OCI-LY1 (cell line): Measurements from ENCODE around the gene KRTAP25-1.

ENCODE experiments used
- H2AFZ ChIP-seq: fragments of 200-600 bp; sonication (generic), shearing (Covaris generic); 2 replicates; pipeline ENCODE4 v1.6.0; 2014; ENCODE audit warnings: antibody characterized with exemption, mild to moderate bottlenecking, low read length
- H3F3A ChIP-seq: fragments of 200-600 bp; sonication (generic), shearing (Covaris generic); 2 replicates; pipeline ENCODE4 v1.6.0; 2014; ENCODE audit warnings: mild to moderate bottlenecking, antibody characterized with exemption, low read length, moderate library complexity; ENCODE audit not compliant: insufficient read depth
- H3K27ac ChIP-seq: fragments of 200-600 bp; sonication (generic); 2 replicates; pipeline ENCODE4 v1.5.1; 2014; ENCODE audit warnings: low read length, mixed run types, mild to moderate bottlenecking, low read depth; ENCODE audit not compliant: poor library complexity, severe bottlenecking
- H3K27me3 ChIP-seq: fragments of 200-600 bp; sonication (generic); 2 replicates; pipeline ENCODE4 v1.6.0; 2014; ENCODE audit warnings: antibody characterized with exemption, mild to moderate bottlenecking, low read length, moderate library complexity; ENCODE audit not compliant: insufficient read depth
- H3K36me3 ChIP-seq: fragments of 200-600 bp; sonication (generic); 2 replicates; pipeline ENCODE4 v1.6.1; 2014; ENCODE audit warnings: mild to moderate bottlenecking, antibody characterized with exemption, low read length, moderate library complexity, mixed read lengths; ENCODE audit not compliant: insufficient read depth
- H3K4me1 ChIP-seq: fragments of 200-600 bp; sonication (generic); 2 replicates; pipeline ENCODE4 v1.5.1; 2014; ENCODE audit warnings: mild to moderate bottlenecking, low read length, moderate library complexity; ENCODE audit not compliant: insufficient read depth, severe bottlenecking
- H3K4me2 ChIP-seq: fragments of 200-600 bp; sonication (generic), shearing (Covaris generic); 2 replicates; pipeline ENCODE4 v1.6.1; 2014; ENCODE audit warnings: low read length
- H3K4me3 ChIP-seq: fragments of 200-600 bp; sonication (generic); 2 replicates; pipeline ENCODE4 v1.5.1; 2014; ENCODE audit warnings: low read length, low read depth, mild to moderate bottlenecking, mixed read lengths; ENCODE audit not compliant: poor library complexity, severe bottlenecking
- H3K79me2 ChIP-seq: fragments of 200-600 bp; shearing (Covaris generic); 2 replicates; pipeline ENCODE4 v1.6.1; 2016; ENCODE audit warnings: mixed run types, low read length, mixed read lengths; ENCODE audit not compliant: insufficient read depth
- H3K9ac ChIP-seq: fragments of 200-600 bp; sonication (generic), shearing (Covaris generic); 2 replicates; pipeline ENCODE4 v1.6.1; 2014; ENCODE audit warnings: mild to moderate bottlenecking, low read length, mixed read lengths
- H3K9me2 ChIP-seq: fragments of 200-600 bp; sonication (generic), shearing (Covaris generic); 2 replicates; pipeline ENCODE4 v1.6.1; 2014; ENCODE audit warnings: low read depth, mild to moderate bottlenecking, low read length, mixed read lengths
- H3K9me3 ChIP-seq: fragments of 200-600 bp; shearing (Covaris generic); 2 replicates; pipeline ENCODE4 v1.6.1; 2014; ENCODE audit warnings: low read length, mixed read lengths
- H4K20me1 ChIP-seq: fragments of 200-600 bp; sonication (generic), shearing (Covaris generic); 2 replicates; pipeline ENCODE4 v1.6.0; 2016; ENCODE audit warnings: mild to moderate bottlenecking, low read length; ENCODE audit not compliant: insufficient read depth
- EZH2 ChIP-seq: fragments of 200-600 bp; sonication (generic), shearing (Covaris generic); IDR thresholded peaks from 2 replicates; pipeline ENCODE4 v1.8.0; 2017; ENCODE audit warnings: borderline replicate concordance, mixed run types, mild to moderate bottlenecking, antibody characterized with exemption, low read length, moderate library complexity, mixed read lengths
- TF ChIP-seq, protein P1 (sequence below): fragments of 200-600 bp; sonication (generic), shearing (Covaris generic); IDR thresholded peaks from 2 replicates; pipeline ENCODE4 v1.5.1; 2017; ENCODE audit warnings: mild to moderate bottlenecking, antibody characterized with exemption, low read length, moderate library complexity, mixed read lengths

The KRTAP25-1 gene

DNA sequence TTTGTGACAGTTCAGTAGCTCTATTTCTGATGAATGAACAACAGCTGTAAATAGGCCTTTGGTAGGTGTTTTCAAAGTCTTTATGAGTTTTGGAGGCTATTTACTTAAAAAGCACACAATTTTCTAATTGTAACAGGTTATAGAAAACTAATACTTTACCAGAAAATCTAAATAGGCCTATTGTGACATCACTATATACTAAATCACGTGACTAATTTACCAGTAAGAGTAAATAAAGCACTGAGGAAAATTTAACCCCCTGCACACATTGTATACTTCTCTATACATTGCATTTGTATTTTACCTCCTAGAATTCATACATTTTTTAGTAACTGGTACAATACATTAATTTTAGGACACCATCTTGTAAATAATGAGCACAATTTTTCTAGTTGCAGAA, 15.8 kb upstream of the KRTAP25-1 start:
- Histone ChIP-seq H3K9me3 (no peaks in the 10 kb centered on the region), H3K27ac (no peak overlapping the region), H3K4me1 (no peaks in the 10 kb centered on the region), H3K4me3 (no peak overlapping the region), H3K9ac (no peak overlapping the region), H3K4me2 (no peak overlapping the region), H2AFZ (no peak overlapping the region), H3F3A (no peaks in the 10 kb centered on the region), H3K79me2 (no peaks in the 10 kb centered on the region), H3K36me3 (no peaks in the 10 kb centered on the region), H4K20me1 (no peaks in the 10 kb centered on the region), H3K9me2 (no peaks in the 10 kb centered on the region), H3K27me3 (no peaks in the 10 kb centered on the region)
- no peak for TF ChIP-seq EZH2
- TF ChIP-seq, protein P1, sequence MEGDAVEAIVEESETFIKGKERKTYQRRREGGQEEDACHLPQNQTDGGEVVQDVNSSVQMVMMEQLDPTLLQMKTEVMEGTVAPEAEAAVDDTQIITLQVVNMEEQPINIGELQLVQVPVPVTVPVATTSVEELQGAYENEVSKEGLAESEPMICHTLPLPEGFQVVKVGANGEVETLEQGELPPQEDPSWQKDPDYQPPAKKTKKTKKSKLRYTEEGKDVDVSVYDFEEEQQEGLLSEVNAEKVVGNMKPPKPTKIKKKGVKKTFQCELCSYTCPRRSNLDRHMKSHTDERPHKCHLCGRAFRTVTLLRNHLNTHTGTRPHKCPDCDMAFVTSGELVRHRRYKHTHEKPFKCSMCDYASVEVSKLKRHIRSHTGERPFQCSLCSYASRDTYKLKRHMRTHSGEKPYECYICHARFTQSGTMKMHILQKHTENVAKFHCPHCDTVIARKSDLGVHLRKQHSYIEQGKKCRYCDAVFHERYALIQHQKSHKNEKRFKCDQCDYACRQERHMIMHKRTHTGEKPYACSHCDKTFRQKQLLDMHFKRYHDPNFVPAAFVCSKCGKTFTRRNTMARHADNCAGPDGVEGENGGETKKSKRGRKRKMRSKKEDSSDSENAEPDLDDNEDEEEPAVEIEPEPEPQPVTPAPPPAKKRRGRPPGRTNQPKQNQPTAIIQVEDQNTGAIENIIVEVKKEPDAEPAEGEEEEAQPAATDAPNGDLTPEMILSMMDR = no peak

DNA sequence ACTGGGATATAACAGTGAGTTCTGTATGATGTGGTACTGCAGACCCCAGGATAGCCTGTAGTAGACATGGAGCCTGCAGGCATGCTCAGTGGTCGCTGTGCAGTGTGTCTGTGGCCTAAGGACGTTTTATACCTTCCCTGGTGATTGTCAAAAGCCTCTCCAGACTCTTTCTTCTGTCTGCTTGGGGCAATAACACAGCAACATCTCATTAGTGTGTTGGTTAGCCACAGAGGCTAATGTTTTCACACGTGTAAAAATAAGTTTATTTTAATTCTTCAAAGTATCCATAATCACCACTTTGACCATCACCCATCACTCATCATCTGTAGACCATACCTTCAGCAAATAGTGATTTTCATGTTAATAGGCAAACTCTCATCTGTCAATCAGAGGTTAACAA, 6.5 kb downstream of the KRTAP25-1 start, which contains the start of gene KRTAP24-1:
Gene KRTAP24-1 (minus strand): TSS at position 101 of the 400 bp plus-strand sequence. CDS start 18 bp downstream, at position 83.
- Histone ChIP-seq H3K36me3 (no peaks in the 10 kb centered on the region), H3K4me1 (no peaks in the 10 kb centered on the region), H3K9me2 (no peaks in the 10 kb centered on the region), H2AFZ (no peak within 1 kb of the TSS), H3K27me3 (no peaks in the 10 kb centered on the region), H3F3A (no peaks in the 10 kb centered on the region), H3K9ac (no peak within 1 kb of the TSS), H3K4me3 (no peak within 1 kb of the TSS), H3K79me2 (no peaks in the 10 kb centered on the region), H4K20me1 (no peaks in the 10 kb centered on the region), H3K9me3 (no peaks in the 10 kb centered on the region), H3K27ac (no peak within 1 kb of the TSS), H3K4me2 (no peak within 1 kb of the TSS)
- TF ChIP-seq, protein P1 = no peak
- TF ChIP-seq EZH2 = no peak

DNA sequence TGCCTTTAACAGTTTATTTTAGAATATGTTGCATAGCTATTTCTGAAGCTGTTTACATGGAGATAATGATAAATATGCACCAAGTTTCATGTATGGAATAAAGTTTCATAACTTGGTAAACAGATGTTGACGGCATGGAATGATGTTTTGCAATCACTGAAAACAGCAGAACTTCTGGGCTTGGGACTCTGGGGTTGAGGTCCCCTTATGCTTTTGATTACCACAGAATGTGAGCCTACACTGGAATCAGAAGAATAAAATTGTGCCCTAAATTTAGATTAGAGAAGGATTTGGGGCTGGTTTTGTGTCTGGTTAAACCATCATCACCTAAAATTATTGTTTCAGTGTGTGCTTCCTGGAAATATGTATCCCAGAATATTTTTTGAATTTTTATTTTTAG, 17.7 kb downstream of the KRTAP25-1 start:
- H3K79me2 ChIP-seq = no peaks in the 10 kb centered on the region
- H2AFZ ChIP-seq = no peak overlapping the region
- TF ChIP-seq EZH2 = no peak
- TF ChIP-seq, protein P1 = no peak
- no peaks in the 10 kb centered on the region for H3K36me3 ChIP-seq
- no peaks in the 10 kb centered on the region for H3K27me3 ChIP-seq
- H3K27ac ChIP-seq = no peak overlapping the region
- no peaks in the 10 kb centered on the region for H3F3A ChIP-seq
- H3K4me1 ChIP-seq = no peaks in the 10 kb centered on the region
- H3K4me2 ChIP-seq = no peak overlapping the region
- H3K9me3 ChIP-seq = no peaks in the 10 kb centered on the region
- H3K4me3 ChIP-seq = no peak overlapping the region
- H3K9me2 ChIP-seq = no peaks in the 10 kb centered on the region
- H3K9ac ChIP-seq = no peak overlapping the region
- no peaks in the 10 kb centered on the region for H4K20me1 ChIP-seq
